ENCODE results near the gene TPRN.
A peak's percentile ranks its signal among the peaks of the same experiment; 100 is the strongest.
"Not testable (repeated sequence)": the region's sequence is repeated elsewhere in the genome, so short reads cannot be mapped to it uniquely, and the experiment has no call there.

The TPRN gene, protein sequence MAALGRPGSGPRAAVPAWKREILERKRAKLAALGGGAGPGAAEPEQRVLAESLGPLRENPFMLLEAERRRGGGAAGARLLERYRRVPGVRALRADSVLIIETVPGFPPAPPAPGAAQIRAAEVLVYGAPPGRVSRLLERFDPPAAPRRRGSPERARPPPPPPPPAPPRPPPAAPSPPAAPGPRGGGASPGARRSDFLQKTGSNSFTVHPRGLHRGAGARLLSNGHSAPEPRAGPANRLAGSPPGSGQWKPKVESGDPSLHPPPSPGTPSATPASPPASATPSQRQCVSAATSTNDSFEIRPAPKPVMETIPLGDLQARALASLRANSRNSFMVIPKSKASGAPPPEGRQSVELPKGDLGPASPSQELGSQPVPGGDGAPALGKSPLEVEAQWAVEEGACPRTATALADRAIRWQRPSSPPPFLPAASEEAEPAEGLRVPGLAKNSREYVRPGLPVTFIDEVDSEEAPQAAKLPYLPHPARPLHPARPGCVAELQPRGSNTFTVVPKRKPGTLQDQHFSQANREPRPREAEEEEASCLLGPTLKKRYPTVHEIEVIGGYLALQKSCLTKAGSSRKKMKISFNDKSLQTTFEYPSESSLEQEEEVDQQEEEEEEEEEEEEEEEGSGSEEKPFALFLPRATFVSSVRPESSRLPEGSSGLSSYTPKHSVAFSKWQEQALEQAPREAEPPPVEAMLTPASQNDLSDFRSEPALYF

DNA sequence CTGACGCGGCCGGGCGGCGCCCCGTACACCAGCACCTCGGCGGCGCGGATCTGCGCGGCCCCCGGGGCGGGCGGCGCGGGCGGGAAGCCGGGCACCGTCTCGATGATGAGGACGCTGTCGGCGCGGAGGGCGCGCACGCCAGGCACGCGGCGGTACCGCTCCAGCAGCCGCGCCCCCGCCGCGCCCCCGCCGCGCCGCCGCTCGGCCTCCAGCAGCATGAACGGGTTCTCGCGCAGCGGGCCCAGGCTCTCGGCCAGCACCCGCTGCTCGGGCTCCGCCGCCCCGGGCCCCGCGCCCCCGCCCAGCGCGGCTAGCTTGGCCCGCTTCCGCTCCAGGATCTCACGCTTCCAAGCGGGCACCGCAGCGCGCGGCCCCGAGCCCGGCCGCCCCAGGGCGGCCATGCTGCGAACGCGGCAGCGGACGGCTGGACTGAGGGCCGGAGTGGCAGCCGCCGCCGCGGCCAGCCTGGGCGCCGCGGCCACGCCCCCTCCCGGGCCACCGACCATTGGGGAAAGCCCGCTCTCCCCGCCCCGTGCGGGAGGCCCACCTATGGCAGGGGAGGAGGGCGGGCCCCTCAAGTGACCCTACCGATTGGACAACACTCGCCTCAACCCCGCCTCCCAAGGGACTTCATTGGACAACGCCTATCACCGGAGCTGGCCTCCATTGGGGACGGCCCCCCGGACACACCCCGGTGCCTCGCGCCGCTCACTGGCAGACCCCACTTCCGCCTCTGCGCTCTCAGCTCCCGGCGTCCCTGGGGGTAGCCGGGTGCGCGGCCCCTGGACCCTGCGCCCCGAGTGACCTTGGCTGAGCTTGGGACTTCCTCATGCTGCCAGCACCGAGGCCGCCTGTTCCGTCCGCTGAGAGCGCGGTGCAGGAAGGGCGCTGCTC lies at the start of gene TPRN:
Gene TPRN, minus strand, starts transcription at position 431 of the 894 bp plus-strand sequence. Its CDS starts 30 bp downstream, at position 401.
- Mint-ChIP-seq H3K4me3 (peak within 1 kb of the TSS; percentile 78), H3K36me3 (ENCODE audit: low read depth) (no peaks in the 10 kb centered on the region), H3K9me3 (no peaks in the 10 kb centered on the region), H3K27me3 (no peaks in the 10 kb centered on the region), H3K4me1 (peaks cover 31% of the 10 kb centered on the region), H3K27ac (peak within 1 kb of the TSS; percentile 62)
- ATAC-seq: peak; percentile 98
- DNase-seq: peak; percentile 98

DNA sequence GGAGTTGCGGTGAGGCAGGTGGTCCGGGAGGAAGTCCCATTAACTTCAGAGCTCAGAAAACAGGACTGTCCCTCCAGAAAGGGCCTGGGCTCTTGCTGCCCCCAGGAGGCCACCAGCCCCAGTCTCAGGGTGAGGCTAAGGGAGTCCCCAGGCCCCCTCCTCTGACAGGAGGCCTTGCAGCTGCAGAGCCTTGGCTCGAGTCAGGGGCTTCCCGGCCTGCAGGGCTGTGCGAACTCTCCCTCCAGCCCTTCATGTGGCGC lies 47.3 kb upstream of the TPRN start:
- H3K9me3 Mint-ChIP-seq: no peaks in the 10 kb centered on the region
- no peak overlapping the region for H3K4me3 Mint-ChIP-seq
- peaks cover 10% of the 10 kb centered on the region for H3K36me3 Mint-ChIP-seq (ENCODE audit: low read depth)
- DNase-seq: no peak
- no peak overlapping the region for H3K27ac Mint-ChIP-seq
- H3K4me1 Mint-ChIP-seq: peaks cover 4% of the 10 kb centered on the region
- no peak for ATAC-seq
- no peaks in the 10 kb centered on the region for H3K27me3 Mint-ChIP-seq

DNA sequence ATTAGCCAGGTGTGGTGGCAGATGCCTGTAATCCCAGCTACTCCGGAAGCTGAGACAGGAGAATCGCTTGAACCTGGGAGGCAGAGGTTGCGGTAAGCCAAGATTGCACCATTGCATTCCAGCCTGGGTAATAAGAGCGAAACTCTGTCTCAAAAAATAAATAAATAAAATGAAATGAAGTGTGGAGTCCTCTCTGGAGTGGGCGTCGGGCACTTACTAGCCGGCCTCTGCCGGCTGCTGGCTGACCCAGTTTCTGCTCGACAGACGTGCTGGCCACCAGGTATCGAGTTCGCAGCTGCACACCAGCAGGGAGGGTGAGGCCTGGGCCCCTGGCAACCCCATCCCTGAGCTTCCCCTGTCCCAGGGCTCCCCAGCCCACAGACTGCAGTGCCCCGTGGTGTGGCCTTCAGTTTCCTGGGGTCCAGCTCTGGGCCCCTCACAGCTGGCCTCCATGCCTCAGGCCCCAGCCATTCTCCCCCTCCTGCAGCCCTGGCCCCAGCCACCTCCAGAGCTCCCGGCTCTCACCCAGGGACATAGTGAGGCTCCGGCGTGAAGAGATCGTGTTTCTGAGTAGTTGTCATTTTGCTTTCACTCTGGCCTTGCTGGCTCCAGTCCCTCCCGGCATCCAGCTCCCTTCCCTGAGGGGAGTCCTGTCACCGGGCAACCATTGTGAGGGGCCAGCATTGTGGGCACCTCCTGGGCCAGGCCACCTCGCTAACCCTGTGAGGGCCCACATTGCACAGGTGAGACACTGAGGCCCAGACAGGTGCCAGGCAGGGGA lies 46.8 kb upstream of the TPRN start:
- peaks cover 15% of the 10 kb centered on the region for H3K36me3 Mint-ChIP-seq (ENCODE audit: low read depth)
- no peak for ATAC-seq
- no peak for DNase-seq
- no peaks in the 10 kb centered on the region for H3K9me3 Mint-ChIP-seq
- no peak overlapping the region for H3K4me3 Mint-ChIP-seq
- H3K4me1 Mint-ChIP-seq: peaks cover 10% of the 10 kb centered on the region
- H3K27ac Mint-ChIP-seq: no peak overlapping the region
- no peaks in the 10 kb centered on the region for H3K27me3 Mint-ChIP-seq

DNA sequence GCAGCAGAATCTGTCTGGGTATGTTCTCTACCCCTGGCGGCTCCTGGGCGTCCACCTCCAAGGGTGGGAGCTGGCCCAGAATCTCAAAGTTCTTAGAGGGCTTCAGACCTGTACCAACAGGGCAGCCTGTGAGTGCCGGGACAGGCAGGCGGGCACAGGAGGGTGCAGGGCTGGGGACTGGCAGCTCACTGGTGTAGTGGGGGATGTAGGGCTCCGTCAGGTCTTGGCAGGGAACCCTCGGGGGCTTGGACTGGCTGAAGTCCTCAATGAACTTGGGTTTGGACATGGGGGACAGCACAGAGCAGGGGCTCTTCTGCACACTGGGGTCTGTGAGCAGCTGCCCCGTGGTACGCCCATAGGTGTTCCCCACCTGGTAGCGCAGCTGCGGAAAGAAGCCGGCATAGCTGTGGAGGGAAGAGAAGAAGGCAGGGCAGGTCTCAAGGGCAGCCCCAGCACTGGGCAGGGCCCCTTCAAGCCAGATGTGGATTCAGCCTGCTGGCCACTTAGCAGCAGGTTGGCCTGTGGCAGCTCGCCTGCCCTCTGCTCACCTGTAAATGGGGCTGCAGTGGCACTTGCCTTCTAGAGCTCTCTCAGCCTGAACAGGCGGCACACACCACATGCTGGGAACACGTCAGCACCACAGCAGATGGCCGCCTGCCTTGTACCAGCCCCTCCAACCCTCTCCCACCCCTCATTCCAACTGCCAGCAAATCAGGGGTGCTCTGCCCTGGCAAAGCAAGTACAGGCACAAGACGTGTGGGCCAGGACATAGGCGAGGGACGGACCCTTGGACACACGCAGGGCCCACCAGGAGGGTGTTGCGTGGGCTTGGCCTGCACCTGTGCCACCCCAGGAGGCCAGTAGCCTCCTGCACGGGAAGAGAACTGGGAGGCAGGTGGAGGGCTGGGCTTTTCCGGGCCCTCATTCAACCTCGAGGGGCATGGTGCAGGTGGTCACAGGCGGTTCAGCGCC lies 45.2 kb upstream of the TPRN start:
- Mint-ChIP-seq H3K27ac (no peak overlapping the region), H3K36me3 (ENCODE audit: low read depth) (peaks cover 25% of the 10 kb centered on the region), H3K4me1 (peaks cover 18% of the 10 kb centered on the region), H3K9me3 (no peaks in the 10 kb centered on the region), H3K27me3 (peaks cover 3% of the 10 kb centered on the region), H3K4me3 (no peak overlapping the region)
- ATAC-seq (no peak), DNase-seq (no peak)

DNA sequence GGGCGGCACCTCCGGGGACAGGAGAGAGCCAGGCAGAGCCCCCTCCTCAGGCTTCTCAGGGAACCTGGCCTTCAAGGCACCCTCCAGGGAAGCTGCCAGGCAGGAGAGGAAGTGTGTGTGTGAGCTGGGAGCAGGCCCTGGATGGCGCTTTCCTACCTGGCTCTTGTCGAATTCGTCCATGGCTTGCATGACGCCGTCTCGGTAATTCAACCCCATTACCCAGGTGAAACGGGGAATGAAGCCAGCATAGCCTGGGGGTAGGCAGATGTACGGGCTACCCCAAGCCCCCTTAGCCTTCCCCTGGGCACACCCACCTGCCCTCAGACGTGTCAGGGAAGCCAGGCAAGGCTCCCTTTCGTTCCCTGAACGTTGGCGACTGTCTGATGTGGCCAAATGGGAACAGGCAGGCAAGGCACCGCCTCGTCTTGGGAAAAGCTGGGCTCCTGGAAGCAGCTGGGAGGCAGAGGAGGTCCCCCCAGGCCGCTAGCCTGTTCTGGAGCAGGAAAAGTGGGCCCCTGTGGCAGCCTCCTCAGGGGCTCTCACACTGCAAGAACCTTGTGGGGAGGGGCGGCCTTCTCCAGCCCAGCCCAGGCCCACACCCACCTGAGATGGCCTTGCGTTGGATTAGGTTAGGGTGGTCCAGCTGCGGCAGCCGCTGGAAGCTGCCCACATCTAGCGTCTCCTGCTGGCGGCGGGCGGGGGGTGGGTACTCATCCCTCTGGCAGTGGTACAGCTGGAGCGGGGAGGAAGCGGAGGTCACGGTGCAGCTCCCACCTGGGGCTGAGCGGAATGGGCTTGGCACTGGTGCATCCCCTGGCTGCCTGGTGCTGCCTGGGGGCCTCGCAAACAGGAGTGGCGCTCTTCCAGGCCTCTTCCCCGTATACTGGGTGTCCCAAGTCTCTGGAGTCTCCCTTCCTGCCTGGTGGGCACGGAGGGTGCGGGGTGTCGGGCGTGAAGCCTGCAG lies 44.2 kb upstream of the TPRN start:
- peak overlapping the region; percentile 24 for H3K4me3 Mint-ChIP-seq
- no peaks in the 10 kb centered on the region for H3K9me3 Mint-ChIP-seq
- H3K36me3 Mint-ChIP-seq (ENCODE audit: low read depth): peaks cover 25% of the 10 kb centered on the region
- DNase-seq (no peak), ATAC-seq (no peak)
- H3K27me3 Mint-ChIP-seq: peaks cover 3% of the 10 kb centered on the region
- no peak overlapping the region for H3K27ac Mint-ChIP-seq
- peaks cover 19% of the 10 kb centered on the region for H3K4me1 Mint-ChIP-seq

DNA sequence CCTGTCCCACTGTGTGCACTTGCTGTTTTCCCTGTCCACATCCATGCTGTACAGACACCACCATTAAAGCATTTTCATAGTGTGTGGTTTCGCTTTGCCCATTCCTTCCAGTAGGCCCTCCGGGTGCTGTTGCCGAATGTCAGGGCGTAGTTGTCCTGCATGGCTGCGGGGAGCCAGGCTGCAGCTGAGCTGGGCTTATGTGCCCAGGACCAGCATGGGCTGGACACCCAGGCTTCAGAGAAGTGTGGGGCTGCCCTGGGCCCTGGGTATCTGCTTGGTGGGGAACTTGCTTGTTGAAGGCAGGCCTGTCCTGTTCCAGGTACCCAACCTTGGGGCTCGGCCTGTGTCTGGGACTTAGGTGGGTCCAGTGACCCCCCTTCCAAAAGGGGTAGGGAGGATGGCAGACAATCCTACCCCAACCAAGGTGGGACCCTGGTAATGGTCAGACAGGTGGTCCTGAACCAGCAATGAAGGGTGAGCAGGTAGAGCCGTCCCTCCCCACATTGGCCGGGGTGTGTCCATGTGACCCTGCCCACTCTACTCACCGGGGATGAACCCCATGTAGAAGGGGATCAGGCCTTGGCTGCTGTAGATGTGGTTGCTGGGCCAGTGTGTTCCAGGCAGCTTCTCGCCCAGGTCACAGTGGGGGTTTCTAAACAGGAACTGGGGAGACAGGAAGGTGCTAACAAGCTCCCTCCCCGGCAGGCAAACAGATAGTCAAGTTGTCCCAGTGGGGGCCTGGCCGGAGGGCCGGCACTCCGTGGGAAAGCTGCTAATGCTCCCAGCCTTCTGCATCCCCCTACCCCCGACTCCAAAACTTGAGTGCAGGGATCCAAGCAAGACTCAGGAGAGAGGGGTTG lies 43.3 kb upstream of the TPRN start:
- Mint-ChIP-seq H3K4me1 (peaks cover 26% of the 10 kb centered on the region), H3K36me3 (ENCODE audit: low read depth) (peaks cover 25% of the 10 kb centered on the region), H3K4me3 (peak overlapping the region; percentile 83), H3K27me3 (peaks cover 3% of the 10 kb centered on the region), H3K9me3 (no peaks in the 10 kb centered on the region), H3K27ac (no peak overlapping the region)
- ATAC-seq (no peak), DNase-seq (peak; percentile 12)

DNA sequence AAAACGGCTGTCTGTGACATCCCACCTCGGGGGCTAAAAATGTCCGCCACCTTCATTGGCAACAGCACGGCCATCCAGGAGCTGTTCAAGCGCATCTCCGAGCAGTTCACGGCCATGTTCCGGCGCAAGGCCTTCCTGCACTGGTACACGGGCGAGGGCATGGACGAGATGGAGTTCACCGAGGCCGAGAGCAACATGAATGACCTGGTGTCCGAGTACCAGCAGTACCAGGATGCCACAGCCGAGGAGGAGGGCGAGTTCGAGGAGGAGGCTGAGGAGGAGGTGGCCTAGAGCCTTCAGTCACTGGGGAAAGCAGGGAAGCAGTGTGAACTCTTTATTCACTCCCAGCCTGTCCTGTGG lies 42.7 kb upstream of the TPRN start:
- H3K9me3 Mint-ChIP-seq, DNase-seq, ATAC-seq, H3K27me3 Mint-ChIP-seq: not testable (repeated sequence)
- H3K27ac Mint-ChIP-seq: peak overlapping the region; percentile 88
- H3K4me1 Mint-ChIP-seq: peaks cover 29% of the 10 kb centered on the region
- H3K36me3 Mint-ChIP-seq (ENCODE audit: low read depth): peaks cover 25% of the 10 kb centered on the region
- H3K4me3 Mint-ChIP-seq: peak overlapping the region; percentile 83

DNA sequence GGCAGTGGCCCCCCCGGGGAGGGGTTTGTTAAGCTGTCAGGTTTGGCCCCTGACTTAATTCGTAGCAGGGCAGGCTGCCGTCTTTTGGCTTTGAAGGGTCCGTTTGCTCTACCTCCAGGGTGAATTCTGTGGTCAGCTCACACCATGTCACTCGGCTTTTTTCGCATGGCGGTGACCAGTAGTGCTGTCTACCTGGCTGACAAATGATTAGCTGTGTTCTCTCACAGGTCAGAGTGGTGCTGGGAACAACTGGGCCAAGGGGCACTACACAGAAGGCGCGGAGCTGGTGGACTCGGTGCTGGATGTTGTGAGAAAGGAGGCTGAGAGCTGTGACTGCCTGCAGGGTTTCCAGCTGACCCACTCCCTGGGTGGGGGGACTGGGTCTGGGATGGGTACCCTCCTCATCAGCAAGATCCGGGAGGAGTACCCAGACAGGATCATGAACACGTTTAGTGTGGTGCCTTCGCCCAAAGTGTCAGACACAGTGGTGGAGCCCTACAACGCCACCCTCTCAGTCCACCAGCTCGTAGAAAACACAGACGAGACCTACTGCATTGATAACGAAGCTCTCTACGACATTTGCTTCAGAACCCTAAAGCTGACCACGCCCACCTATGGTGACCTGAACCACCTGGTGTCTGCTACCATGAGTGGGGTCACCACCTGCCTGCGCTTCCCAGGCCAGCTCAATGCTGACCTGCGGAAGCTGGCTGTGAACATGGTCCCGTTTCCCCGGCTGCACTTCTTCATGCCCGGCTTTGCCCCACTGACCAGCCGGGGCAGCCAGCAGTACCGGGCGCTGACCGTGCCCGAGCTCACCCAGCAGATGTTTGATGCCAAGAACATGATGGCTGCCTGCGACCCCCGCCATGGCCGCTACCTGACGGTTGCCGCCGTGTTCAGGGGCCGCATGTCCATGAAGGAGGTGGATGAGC lies 42.0 kb upstream of the TPRN start:
- no peak for DNase-seq
- Mint-ChIP-seq H3K36me3 (ENCODE audit: low read depth) (peaks cover 25% of the 10 kb centered on the region), H3K4me3 (peak overlapping the region; percentile 83), H3K27ac (peak overlapping the region; percentile 88), H3K4me1 (peaks cover 31% of the 10 kb centered on the region), H3K27me3 (peaks cover 3% of the 10 kb centered on the region), H3K9me3 (no peaks in the 10 kb centered on the region)
- ATAC-seq: no peak

DNA sequence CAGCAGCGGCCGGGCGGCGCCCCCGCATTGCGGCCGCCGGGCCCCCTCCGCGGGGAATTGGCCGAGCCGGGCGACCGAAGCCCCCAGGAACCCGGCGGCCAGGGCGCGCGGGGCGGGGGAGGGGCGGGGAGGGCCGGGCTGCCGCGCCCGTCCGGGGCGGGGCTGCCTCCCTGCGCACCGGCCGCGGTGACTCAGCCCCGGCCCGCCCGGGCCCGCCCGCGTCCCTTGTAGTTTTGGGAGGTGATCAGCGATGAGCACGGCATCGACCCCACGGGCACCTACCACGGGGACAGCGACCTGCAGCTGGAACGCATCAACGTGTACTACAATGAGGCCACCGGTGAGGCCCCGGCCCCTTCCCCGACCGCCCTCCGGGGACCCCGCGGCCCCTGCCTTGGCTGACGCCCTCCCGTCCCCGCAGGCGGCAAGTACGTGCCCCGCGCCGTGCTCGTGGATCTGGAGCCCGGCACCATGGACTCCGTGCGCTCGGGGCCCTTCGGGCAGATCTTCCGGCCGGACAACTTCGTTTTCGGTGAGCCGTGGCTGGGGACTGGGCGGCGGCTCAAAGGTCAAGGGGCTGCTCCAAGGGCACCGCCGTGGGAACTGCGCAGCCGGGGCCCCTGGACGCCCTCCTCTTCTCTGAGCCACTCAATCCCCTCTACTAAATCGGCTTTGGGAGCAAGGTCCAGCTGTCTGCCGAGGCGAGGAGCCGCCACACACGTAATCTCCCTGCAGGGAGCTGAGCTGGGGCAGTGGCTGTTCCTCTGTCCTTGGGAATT lies 41.1 kb upstream of the TPRN start:
- Mint-ChIP-seq H3K27me3 (peaks cover 3% of the 10 kb centered on the region), H3K4me3 (peak overlapping the region; percentile 88), H3K27ac (peak overlapping the region; percentile 97), H3K9me3 (no peaks in the 10 kb centered on the region), H3K36me3 (ENCODE audit: low read depth) (peaks cover 25% of the 10 kb centered on the region), H3K4me1 (peaks cover 33% of the 10 kb centered on the region)
- DNase-seq (peak; percentile 71), ATAC-seq (peak; percentile 8)

DNA sequence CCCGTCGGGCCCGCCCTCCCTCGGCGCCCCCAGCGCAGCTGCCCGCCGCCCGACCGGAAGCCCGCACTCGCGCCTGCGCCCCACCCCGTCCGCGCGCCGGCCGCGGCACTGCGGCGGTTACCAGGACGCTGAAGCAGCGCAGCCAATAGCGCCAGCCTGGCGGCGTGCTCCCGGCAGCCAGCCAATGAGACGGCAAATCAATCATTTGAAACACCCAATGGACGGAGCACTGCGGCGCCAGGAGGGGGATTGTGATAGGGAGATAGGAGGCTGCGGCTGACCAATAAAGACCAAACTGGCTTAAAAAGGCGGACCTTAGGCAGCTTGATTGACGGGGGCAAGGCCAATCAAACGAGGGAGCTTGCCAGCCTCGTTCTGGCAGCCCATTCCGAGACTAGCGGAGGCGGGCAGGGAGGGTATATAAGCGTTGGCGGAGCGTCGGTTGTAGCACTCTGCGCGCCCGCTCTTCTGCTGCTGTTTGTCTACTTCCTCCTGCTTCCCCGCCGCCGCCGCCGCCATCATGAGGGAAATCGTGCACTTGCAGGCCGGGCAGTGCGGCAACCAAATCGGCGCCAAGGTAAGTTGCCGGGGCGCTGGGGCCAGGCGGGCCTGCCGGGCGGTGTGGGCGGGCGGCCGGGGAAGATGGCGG lies 40.4 kb upstream of the TPRN start, which contains the start of gene TUBB4B:
Gene TUBB4B, plus strand, starts transcription at position 447 of the 649 bp plus-strand sequence. Its CDS starts 74 bp downstream, at position 521.
- Mint-ChIP-seq H3K4me1 (peaks cover 33% of the 10 kb centered on the region), H3K4me3 (peak within 1 kb of the TSS; percentile 88)

More for the DNA sequence above, 40.4 kb upstream of the TPRN start, which contains the start of gene TUBB4B:
- DNase-seq (peak; percentile 95), ATAC-seq (peak; percentile 84)
- Mint-ChIP-seq H3K36me3 (ENCODE audit: low read depth) (peaks cover 25% of the 10 kb centered on the region), H3K27me3 (peaks cover 3% of the 10 kb centered on the region), H3K9me3 (no peaks in the 10 kb centered on the region), H3K27ac (peak within 1 kb of the TSS; percentile 97)
